Panc1 (cell line): Measurements from ENCODE around the gene DOCK8.

Experiments used
- CTCF ChIP-seq: fragments of 450-650 bp; IDR thresholded peaks from 2 replicates; pipeline ENCODE4 v1.5.1; 2017; ENCODE audit warnings: mild to moderate bottlenecking
- POLR2AphosphoS5 ChIP-seq: IDR thresholded peaks from 2 replicates; pipeline ENCODE4 v1.6.1; 2012; ENCODE audit warnings: mild to moderate bottlenecking, low read depth, low read length, moderate library complexity
- TCF7L2 ChIP-seq: IDR thresholded peaks from 2 replicates; pipeline ENCODE4 v1.6.1; 2011; ENCODE audit warnings: mild to moderate bottlenecking, low read depth, low read length, inconsistent platforms

DNA sequence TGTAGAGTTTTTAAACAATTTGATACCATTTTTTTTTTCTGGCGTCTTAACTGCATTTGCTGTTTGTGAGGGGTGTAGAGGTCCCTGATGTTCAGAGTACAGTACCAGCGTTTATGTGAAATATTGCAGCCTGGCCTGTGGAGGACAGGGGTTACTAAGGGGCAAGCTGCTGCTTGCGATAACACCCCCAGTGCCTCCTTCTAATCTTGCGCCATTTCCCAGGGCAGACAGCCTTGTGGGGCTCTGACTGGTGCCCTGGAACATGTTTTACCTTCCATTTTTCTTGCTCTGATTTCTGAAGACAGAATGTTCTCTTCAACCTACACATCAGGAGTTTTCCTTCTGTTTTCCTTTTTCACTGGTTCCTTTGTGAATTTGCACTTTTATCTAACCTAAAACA lies 142.9 kb downstream of the DOCK8 start:
- no peak for TF ChIP-seq CTCF
- TF ChIP-seq POLR2AphosphoS5 = no peak
- TF ChIP-seq TCF7L2 = no peak
